Stimulated activated naive CD8-positive, alpha-beta T cell treated with anti-CD3 and anti-CD28 coated beads, Interleukin-15, amount 100 ng/mL, for 72 hours (primary cell): Measurements from ENCODE around the gene IGSF9B.

Experiments used
- ATAC-seq: fragments of 150-1000 bp; cut with Tn5 transposase; 2 replicates; pipeline ENCODE4 v1.10.0; 2021; ENCODE audit warnings: mild to moderate bottlenecking, moderate library complexity
- DNase-seq, 2 donors: peaks; one replicate each; pipeline ENCODE4 v3.0.0; 2021 to 2022
- H3K27ac Mint-ChIP-seq, 2 donors: one replicate each; pipeline ENCODE4 v1.8.0; 2022; ENCODE audit warnings: mild to moderate bottlenecking in 2 of 2, mixed read lengths in 2 of 2, moderate library complexity in 2 of 2
- H3K27me3 Mint-ChIP-seq: one replicate; pipeline ENCODE4 v1.8.0; 2022; ENCODE audit warnings: mixed read lengths
- H3K4me1 Mint-ChIP-seq: one replicate; pipeline ENCODE4 v1.8.0; 2022; ENCODE audit warnings: mild to moderate bottlenecking, mixed read lengths
- H3K4me3 Mint-ChIP-seq, 2 donors: one replicate each; pipeline ENCODE4 v1.8.0; 2022; ENCODE audit warnings: mild to moderate bottlenecking in 2 of 2, mixed read lengths in 2 of 2, moderate library complexity in 1 of 2
- H3K9me3 Mint-ChIP-seq, 2 donors: one replicate each; pipeline ENCODE4 v1.8.0; 2022; ENCODE audit warnings: mixed read lengths in 2 of 2

Gene IGSF9B

DNA sequence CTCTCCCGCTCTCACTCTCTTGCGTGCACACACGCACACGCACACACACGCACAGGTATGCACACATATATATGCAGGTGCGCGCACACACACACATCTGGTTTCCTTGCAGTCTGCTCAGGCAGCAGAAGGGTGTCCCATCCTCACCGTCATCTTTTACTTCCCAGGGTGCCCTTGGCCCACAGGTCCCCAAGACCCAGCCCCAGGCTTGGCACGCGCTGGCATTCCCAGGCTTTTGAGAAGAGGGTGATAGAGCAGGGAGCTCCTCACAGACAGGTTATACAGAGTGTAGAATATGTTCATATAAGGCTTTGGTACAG is 59.5 kb downstream of the IGSF9B start:
- H3K4me1 Mint-ChIP-seq = no peaks in the 10 kb centered on the region
- peak overlapping the region in 1 of 2 donors; percentile 74 for H3K27ac Mint-ChIP-seq
- H3K4me3 Mint-ChIP-seq = no peak overlapping the region
- ATAC-seq (no peak), DNase-seq (no peak)
- H3K27me3 Mint-ChIP-seq = peaks cover 8% of the 10 kb centered on the region
- H3K9me3 Mint-ChIP-seq = no peaks in the 10 kb centered on the region

DNA sequence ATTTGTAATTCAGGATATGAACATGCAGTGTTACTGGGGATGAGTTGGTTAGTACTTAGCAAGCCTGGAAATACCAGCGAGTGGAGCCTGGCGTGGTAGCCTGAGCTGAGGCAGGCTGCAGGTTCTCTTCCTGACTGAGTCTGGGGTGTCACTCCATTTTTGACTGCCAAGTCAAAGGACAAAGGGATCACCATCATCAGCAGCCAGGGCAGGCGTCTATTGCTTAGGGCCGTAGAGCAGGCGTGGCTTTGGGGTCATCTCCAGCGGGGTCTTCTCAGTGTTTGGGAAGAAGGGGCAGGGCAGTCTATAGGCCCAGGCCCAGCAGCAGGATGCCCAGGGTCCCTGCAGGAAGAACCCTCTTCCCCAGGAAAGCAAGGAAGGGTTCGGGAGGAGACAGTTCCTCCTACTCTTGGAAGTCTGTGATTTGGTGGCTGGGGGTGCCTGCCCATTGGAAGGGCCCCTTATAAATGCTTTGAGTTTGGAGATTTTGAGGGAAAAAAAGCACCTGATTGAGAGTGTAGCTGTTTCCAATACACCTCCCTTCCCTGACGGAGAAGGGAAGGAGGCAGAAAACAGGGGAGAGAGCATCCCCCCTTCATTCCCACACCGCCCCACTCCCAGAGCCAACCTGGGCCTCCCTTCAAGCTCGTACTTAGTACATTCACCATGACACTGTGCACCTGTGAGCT is 60.0 kb downstream of the IGSF9B start:
- no peaks in the 10 kb centered on the region for H3K9me3 Mint-ChIP-seq
- peak overlapping the region in 1 of 2 donors; percentile 74 for H3K27ac Mint-ChIP-seq
- no peak overlapping the region for H3K4me3 Mint-ChIP-seq
- H3K27me3 Mint-ChIP-seq = peaks cover 13% of the 10 kb centered on the region
- H3K4me1 Mint-ChIP-seq = no peaks in the 10 kb centered on the region
- ATAC-seq = no peak
- DNase-seq = no peak

DNA sequence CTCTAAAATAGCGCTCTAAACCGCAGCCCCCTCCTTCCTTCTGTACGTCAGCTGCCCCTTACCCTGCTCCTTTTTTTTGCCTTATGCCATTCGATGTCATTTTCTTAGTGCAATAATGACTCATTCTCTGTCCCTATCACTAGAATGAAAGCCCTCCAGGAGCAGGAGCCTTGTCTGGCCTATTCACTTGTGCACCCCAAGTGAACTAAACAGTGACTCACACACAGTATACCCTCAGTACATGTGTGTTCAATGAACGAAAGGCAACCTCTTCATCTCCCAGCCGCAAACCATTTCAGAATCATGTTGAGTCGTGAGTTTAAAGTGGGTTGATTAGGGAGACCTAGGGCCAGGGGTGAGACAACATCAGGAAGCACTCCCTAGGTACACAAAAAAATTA is 60.7 kb downstream of the IGSF9B start:
- H3K27ac Mint-ChIP-seq = no peak overlapping the region
- H3K9me3 Mint-ChIP-seq = no peaks in the 10 kb centered on the region
- ATAC-seq = no peak

DNA sequence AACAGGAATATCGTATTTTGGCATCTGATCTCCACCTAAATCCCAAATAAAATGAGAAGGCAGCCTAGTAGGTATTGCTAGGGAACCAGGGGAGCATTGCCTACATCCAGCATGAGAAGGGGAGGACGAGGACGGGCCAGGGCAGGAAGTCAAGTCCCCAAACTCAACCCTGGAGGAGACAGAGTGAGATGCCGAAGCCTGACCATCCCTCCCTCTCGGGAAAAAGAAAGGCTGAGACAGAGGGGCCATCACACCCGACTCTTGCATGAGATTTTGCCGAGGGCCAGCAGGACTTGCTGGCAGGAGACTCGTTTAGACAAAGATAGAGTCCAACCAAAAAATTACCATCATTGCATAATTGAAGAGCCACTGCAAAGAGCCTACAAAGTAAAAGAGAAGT is 61.2 kb downstream of the IGSF9B start:
- no peaks in the 10 kb centered on the region for H3K4me1 Mint-ChIP-seq
- H3K27ac Mint-ChIP-seq = no peak overlapping the region
- H3K4me3 Mint-ChIP-seq = no peak overlapping the region

More for the DNA sequence above, 60.7 kb downstream of the IGSF9B start:
- DNase-seq = no peak
- Mint-ChIP-seq H3K4me1 (no peaks in the 10 kb centered on the region), H3K27me3 (peaks cover 19% of the 10 kb centered on the region), H3K4me3 (no peak overlapping the region)

DNA sequence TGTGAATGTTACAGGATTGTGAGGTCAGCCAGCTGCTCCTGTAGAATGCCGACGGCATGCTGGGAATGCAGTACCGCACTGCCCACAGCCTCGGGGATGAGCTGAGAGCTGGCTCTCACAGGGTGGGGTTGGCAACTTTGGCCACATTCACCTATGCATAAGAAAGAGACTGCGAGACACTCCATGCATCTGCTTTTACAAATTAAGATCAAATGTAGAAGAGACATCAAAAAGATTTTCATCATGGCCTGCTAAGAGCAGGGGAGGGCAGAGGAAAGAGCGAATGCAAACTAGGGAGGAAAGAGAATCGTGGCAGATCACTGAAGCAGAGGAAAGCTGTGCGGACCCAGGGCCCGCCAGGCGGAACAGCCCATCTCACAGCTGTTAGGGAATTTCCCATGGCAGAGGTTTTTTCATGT is 61.7 kb downstream of the IGSF9B start:
- no peaks in the 10 kb centered on the region for H3K4me1 Mint-ChIP-seq
- H3K9me3 Mint-ChIP-seq = no peaks in the 10 kb centered on the region
- no peak overlapping the region for H3K4me3 Mint-ChIP-seq
- H3K27me3 Mint-ChIP-seq = peaks cover 29% of the 10 kb centered on the region
- no peak for DNase-seq
- no peak overlapping the region for H3K27ac Mint-ChIP-seq
- ATAC-seq = no peak

More for the DNA sequence above, 61.2 kb downstream of the IGSF9B start:
- no peak for DNase-seq
- no peak for ATAC-seq
- Mint-ChIP-seq H3K27me3 (peaks cover 24% of the 10 kb centered on the region), H3K9me3 (no peaks in the 10 kb centered on the region)

DNA sequence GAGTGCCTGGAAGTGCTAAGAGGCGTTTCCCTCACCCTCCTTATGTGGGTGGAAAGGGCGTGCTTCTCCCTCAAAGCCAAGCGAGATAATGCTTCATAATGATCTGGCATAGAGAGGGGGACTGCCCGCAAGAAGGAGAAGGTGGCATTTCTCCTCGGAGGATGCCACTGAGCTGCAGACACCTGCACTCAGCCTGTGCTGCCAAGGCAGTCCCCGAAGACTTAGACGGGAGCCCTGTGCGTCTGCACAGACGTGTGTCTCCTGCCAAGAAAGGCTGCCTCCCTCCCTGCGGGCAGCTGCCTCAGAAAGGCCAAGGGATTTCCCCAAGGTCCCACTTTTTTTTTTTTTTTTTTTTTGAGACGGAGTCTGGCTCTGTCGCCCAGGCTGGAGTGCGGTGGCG is 63.4 kb downstream of the IGSF9B start:
- no peaks in the 10 kb centered on the region for H3K4me1 Mint-ChIP-seq
- no peak overlapping the region for H3K27ac Mint-ChIP-seq
- DNase-seq = no peak
- H3K27me3 Mint-ChIP-seq = peaks cover 46% of the 10 kb centered on the region
- no peaks in the 10 kb centered on the region for H3K9me3 Mint-ChIP-seq
- H3K4me3 Mint-ChIP-seq = no peak overlapping the region
- ATAC-seq = no peak

DNA sequence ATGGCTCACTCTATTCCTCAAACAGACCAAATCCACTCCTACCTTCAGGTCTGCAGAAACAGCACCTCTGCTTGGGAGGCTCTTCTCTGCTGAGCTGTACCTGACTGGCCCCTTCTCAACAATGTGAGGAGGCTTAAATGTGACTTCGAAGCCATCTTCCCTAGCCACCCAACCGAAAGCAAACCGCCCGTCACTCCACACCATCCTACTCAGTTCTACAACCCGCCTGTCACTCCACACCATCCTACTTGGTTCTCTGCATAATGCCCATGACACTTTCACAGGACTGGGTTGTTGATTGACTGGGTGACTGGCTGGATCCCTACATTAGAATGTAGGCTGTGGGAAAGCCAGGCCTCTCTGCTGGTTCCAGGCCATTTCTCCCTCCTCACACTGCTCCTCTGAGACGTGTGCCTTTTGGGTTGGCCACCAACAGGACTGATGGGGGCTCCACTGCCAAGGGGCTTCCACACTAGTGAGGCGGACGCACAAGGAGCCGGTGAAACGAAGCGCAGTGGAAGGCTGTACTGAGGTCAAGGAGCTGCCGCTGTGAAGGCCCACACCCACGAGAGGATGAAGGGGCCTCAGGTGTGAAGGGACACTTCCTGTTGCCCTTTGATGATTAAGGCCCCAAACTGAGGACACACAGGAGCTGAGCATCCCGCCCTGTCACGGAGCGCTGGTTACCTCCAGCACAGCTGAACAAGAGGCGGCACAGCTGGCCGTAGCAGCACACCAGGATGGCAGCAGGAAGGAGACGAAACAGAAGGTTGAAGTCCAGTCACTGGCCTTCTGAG is 64.0 kb downstream of the IGSF9B start:
- Mint-ChIP-seq H3K27ac (no peak overlapping the region), H3K27me3 (peaks cover 52% of the 10 kb centered on the region), H3K4me3 (no peak overlapping the region), H3K9me3 (no peaks in the 10 kb centered on the region), H3K4me1 (no peaks in the 10 kb centered on the region)
- ATAC-seq = no peak
- no peak for DNase-seq

DNA sequence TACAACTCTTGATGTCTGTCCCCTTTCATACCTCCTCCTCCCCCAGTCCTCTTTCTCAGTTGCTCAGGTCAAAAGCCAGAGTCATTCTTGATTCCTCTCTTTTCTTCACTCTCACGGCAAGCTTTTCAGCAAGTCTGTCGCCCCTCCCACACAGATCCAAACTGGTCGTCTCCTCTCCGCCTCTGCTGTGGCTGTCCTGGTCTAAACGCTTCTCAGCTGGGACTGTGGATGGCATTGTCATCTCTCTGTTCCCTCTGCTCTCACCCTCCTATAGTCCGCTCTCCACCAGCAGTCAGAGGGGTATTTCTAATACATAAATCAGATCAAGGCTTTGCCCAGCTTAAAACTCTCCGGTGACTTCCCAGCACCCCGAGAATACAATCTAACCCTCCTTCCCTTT is 64.6 kb downstream of the IGSF9B start:
- no peaks in the 10 kb centered on the region for H3K4me1 Mint-ChIP-seq
- no peaks in the 10 kb centered on the region for H3K9me3 Mint-ChIP-seq
- peak overlapping the region in 1 of 2 donors; percentile 6 for H3K27ac Mint-ChIP-seq
- ATAC-seq = no peak
- H3K27me3 Mint-ChIP-seq = peaks cover 58% of the 10 kb centered on the region
- no peak for DNase-seq
- no peak overlapping the region for H3K4me3 Mint-ChIP-seq

DNA sequence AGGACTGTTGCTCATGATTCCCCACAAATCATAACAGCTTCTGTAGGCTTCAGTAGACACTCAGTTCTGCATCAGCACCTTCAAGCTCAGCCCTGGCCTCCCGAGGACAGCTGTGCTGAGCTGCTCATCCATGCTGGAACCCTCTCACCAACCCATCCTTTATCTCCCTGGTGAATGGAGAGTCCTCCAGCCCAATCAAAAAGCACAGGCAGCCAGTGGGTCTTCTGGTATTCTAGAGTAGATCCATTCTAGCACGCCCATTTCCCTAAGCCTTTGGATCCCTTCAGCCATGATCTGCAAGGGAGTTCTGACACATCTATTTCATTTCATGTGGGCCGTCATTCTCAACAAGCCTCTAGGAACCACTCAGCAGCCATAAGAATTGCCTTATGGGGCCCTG is 66.9 kb downstream of the IGSF9B start:
- DNase-seq = no peak
- no peaks in the 10 kb centered on the region for H3K9me3 Mint-ChIP-seq
- no peak overlapping the region for H3K4me3 Mint-ChIP-seq
- H3K4me1 Mint-ChIP-seq = no peaks in the 10 kb centered on the region
- peaks cover 67% of the 10 kb centered on the region for H3K27me3 Mint-ChIP-seq
- no peak for ATAC-seq
- no peak overlapping the region for H3K27ac Mint-ChIP-seq

DNA sequence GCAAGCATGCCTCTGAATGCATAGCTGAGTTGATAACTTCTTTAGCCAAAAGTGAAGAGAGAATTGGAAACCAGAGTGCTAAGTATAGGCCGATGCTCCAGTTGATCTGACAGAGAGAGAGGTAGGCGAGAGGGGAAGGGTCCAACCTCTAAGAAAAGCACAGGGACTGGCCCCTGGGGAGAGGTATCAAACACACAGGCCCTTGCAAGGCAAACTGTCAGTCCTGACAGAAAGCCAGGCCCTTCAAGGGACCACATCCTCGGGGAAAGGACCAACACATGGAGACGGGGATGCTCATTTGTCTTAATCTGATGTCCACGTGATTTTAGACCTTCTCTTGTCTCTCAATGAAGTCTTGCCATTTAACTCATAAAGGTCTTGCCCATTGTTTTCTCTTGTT is 67.6 kb downstream of the IGSF9B start:
- Mint-ChIP-seq H3K4me1 (no peaks in the 10 kb centered on the region), H3K27ac (no peak overlapping the region), H3K27me3 (peaks cover 73% of the 10 kb centered on the region), H3K4me3 (no peak overlapping the region), H3K9me3 (peaks cover 0 to 5% of the 10 kb centered on the region in 2 donors)
- DNase-seq (no peak), ATAC-seq (no peak)

DNA sequence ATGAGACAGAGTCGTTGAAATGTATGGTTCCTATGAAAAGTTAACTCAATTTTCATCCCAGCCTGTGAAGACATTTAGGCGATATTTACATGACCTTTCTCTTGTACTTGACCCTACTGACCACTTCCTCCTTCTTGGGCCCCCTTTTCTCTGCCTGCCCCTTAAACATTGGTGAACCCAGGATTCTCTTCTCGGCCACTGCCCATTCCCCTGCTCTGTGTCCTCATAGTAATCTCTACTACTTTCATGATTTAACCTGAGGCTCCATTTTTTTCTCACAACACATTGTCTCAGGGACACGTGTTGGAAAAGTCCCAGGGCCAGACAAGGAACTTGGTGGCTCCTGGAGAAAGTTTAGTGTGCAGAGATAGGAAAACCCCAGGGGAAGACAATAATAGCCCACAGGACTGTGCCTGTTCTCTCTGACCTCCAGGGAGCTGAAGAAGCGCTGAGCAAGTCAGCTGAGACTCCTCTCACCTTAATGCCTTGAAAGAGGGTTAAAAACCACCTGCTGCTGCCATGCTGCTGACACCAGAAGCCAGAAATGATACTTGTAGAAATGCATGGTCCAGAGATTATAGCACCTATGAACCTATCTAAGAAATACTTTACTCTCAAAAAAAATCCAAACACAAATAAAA is 69.0 kb downstream of the IGSF9B start:
- Mint-ChIP-seq H3K9me3 (peaks cover 6 to 17% of the 10 kb centered on the region in 2 donors), H3K4me1 (no peaks in the 10 kb centered on the region)

DNA sequence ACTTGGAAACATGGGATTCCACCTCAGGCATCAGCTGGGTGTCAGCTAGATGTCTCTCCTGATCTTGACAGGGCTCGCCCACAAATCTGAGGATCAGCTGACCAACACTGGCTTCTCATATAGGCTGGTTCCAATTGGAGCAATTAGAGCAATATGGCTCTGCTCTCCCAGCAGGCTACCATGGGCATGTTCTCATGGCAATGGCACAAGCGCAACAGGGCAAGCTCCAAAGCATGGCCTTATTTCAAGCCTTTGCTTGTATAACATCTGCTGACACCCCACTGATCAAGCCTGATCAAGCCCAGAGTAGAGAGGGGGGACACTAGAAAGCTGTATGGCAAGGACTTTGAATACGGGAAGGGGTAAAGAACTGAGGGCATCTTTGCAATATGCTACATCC is 70.7 kb downstream of the IGSF9B start:
- Mint-ChIP-seq H3K27me3 (peaks cover 78% of the 10 kb centered on the region), H3K9me3 (peaks cover 13 to 28% of the 10 kb centered on the region in 2 donors), H3K27ac (no peak overlapping the region), H3K4me1 (no peaks in the 10 kb centered on the region), H3K4me3 (no peak overlapping the region)
- DNase-seq = no peak
- ATAC-seq = no peak

More for the DNA sequence above, 69.0 kb downstream of the IGSF9B start:
- ATAC-seq = no peak
- Mint-ChIP-seq H3K4me3 (no peak overlapping the region), H3K27me3 (peaks cover 84% of the 10 kb centered on the region), H3K27ac (no peak overlapping the region)
- DNase-seq = no peak

DNA sequence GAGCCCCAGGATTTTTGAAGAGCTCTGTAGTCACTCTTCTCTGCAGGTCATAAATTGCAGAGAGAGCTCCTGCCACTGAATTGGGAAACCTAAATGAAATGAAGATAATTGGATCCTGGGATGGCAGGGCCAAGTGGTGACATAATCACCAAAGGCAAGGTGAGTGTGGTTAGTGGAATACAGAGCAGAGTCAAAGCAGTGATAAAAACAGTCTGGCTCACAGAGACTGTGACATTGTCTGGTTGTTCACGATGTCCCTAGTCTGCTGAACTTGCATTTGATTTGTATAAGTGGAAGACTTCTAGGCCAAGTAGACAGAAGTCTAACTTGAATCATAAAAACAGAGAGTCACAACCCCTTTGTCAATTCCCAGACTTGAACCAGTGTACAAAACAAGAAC is 84.6 kb downstream of the IGSF9B start:
- H3K27ac Mint-ChIP-seq = no peak overlapping the region
- DNase-seq (no peak), ATAC-seq (no peak)
- H3K4me1 Mint-ChIP-seq = no peaks in the 10 kb centered on the region
- peaks cover 19% of the 10 kb centered on the region for H3K27me3 Mint-ChIP-seq
- no peak overlapping the region for H3K4me3 Mint-ChIP-seq
- H3K9me3 Mint-ChIP-seq = peaks cover 0 to 5% of the 10 kb centered on the region in 2 donors

DNA sequence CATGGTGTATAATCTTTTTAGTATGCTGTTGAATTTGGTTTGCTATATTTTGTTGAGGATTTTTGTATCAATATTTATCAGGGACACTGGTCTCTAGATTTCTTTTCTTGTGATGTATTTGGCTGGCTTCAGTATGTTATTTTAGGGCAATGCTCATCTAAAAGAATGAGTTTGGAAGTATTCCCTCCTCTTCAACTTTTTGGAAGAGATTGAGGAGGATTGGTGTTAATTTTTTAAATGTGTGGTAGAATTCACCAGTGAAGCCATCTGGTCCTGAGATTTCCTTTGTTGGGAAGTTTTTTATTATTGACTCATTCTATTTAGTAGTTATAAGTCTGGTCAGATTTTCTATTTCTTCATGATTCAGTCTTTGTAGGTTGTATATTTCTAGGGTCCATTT is 89.3 kb downstream of the IGSF9B start:
- Mint-ChIP-seq H3K27me3 (peaks cover 38% of the 10 kb centered on the region), H3K4me3 (no peak overlapping the region), H3K27ac (no peak overlapping the region), H3K9me3 (no peaks in the 10 kb centered on the region), H3K4me1 (no peaks in the 10 kb centered on the region)
- ATAC-seq (no peak), DNase-seq (no peak)

DNA sequence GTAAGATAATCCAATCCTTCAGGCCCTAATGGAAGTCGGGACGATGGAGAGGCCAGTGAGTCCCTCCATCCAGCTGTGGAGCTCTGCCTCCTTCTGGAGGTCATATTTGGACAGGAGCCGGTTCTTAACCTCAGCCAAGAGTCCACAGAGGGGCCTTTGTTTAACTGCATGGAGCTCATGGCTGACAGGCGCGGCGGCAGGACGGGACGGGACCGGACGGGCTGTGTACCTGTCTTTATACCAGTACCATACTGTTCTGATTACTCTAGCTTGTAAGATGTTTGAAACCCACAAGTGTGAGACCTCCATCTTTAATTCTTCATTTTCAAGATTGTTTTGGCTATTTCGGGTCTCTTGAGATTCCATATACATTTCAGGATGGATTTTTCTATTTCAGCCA is 91.3 kb downstream of the IGSF9B start:
- no peak for ATAC-seq
- H3K9me3 Mint-ChIP-seq = no peaks in the 10 kb centered on the region
- no peaks in the 10 kb centered on the region for H3K4me1 Mint-ChIP-seq
- no peak overlapping the region for H3K4me3 Mint-ChIP-seq
- H3K27ac Mint-ChIP-seq = no peak overlapping the region
- H3K27me3 Mint-ChIP-seq = peaks cover 40% of the 10 kb centered on the region
- no peak for DNase-seq

DNA sequence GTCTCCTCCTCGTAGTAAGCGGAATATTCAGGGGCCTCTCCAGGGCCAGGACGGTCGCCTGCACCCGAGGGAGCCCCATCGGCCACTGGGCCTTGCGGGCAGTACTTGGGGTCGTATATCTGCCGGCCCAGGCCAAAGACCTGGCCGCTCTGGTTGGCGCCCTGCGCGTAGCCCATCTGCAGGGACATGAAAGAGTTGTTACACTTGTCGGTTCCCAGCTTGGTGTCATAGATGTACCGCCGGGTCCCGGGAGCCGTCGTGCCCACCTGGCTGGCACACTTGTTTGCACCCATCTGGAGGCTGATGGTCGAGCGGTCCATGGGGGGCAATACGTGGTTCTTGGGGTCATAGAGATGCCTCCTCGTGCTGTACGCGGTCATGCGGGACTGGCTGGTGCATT is 92.0 kb downstream of the IGSF9B start:
- no peak for DNase-seq

More for the DNA sequence above, 92.0 kb downstream of the IGSF9B start:
- Mint-ChIP-seq H3K4me3 (no peak overlapping the region), H3K27me3 (peaks cover 47% of the 10 kb centered on the region), H3K4me1 (no peaks in the 10 kb centered on the region), H3K27ac (no peak overlapping the region), H3K9me3 (no peaks in the 10 kb centered on the region)
- ATAC-seq = no peak
